ENCODE data around the gene SPDL1.

DNA sequence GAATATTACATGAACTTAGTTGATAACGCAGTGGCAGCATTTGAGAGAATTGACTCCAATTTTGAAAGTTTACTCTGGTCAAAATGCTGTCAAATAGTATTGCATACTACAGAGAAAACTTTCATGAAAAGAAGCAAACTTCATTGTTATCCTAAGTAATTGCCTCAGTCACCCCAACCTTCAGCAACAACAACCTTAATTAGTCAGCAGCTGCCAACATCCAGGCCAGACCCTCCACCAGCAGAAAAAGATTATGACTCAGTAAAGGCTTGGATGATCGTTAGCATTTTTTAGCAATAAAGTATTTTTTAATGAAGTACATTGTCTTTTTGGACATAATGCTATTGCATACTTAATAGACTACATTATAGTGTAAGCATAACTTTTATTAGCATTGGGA lies 40.8 kb upstream of the SPDL1 start:
- TF ChIP-seq, protein P1, sequence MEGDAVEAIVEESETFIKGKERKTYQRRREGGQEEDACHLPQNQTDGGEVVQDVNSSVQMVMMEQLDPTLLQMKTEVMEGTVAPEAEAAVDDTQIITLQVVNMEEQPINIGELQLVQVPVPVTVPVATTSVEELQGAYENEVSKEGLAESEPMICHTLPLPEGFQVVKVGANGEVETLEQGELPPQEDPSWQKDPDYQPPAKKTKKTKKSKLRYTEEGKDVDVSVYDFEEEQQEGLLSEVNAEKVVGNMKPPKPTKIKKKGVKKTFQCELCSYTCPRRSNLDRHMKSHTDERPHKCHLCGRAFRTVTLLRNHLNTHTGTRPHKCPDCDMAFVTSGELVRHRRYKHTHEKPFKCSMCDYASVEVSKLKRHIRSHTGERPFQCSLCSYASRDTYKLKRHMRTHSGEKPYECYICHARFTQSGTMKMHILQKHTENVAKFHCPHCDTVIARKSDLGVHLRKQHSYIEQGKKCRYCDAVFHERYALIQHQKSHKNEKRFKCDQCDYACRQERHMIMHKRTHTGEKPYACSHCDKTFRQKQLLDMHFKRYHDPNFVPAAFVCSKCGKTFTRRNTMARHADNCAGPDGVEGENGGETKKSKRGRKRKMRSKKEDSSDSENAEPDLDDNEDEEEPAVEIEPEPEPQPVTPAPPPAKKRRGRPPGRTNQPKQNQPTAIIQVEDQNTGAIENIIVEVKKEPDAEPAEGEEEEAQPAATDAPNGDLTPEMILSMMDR (conservative IDR thresholded peaks at IDR 0.05), result no peak
- no peak for TF ChIP-seq ZFX (IDR thresholded peaks at IDR 0.05)

Measured in C4-2B (cell line).